HL-60 (cell line): ENCODE data around the gene NAV2.

Source experiments
- DNase-seq, 2 experiments: peaks; one replicate each; pipeline ENCODE4 v3.0.0-alpha.2; 2010 to 2020; ENCODE audit warnings: low read depth in 1 of 2, low spot score in 1 of 2
- H3K27ac ChIP-seq: fragments of 250-450 bp; sonication (Bioruptor Pico); replicated peaks from 2 replicates; pipeline ENCODE4 v1.5.1; 2020; ENCODE audit warnings: mild to moderate bottlenecking, moderate library complexity
- H3K27me3 ChIP-seq: fragments of 250-450 bp; sonication (Bioruptor Pico); 2 replicates; pipeline ENCODE4 v1.5.1; 2021; ENCODE audit warnings: mild to moderate bottlenecking, moderate library complexity; ENCODE audit not compliant: insufficient read depth, poor library complexity, severe bottlenecking
- H3K4me3 ChIP-seq: replicated peaks from 2 replicates; pipeline ENCODE4 v1.5.1; 2011; ENCODE audit warnings: mild to moderate bottlenecking, control low read depth, low read length; ENCODE audit not compliant: insufficient read depth
- CTCF ChIP-seq: IDR thresholded peaks from one replicate; pipeline ENCODE4 v1.5.1; 2011; ENCODE audit warnings: low read length, control low read depth, inconsistent platforms; ENCODE audit not compliant: insufficient read depth
- GABPA ChIP-seq: IDR thresholded peaks from 2 replicates; pipeline ENCODE4 v1.6.1; 2012; ENCODE audit warnings: low read depth
- POLR2AphosphoS5 ChIP-seq: IDR thresholded peaks from 2 replicates; pipeline ENCODE4 v1.6.1; 2012; ENCODE audit warnings: low read depth
- REST ChIP-seq: IDR thresholded peaks from 2 replicates; pipeline ENCODE4 v1.6.1; 2012; ENCODE audit warnings: low read depth; ENCODE audit not compliant: insufficient replicate concordance
- SPI1 ChIP-seq: IDR thresholded peaks from 2 replicates; pipeline ENCODE4 v1.6.1; 2012; ENCODE audit warnings: low read depth, mild to moderate bottlenecking, borderline replicate concordance

The NAV2 gene

DNA sequence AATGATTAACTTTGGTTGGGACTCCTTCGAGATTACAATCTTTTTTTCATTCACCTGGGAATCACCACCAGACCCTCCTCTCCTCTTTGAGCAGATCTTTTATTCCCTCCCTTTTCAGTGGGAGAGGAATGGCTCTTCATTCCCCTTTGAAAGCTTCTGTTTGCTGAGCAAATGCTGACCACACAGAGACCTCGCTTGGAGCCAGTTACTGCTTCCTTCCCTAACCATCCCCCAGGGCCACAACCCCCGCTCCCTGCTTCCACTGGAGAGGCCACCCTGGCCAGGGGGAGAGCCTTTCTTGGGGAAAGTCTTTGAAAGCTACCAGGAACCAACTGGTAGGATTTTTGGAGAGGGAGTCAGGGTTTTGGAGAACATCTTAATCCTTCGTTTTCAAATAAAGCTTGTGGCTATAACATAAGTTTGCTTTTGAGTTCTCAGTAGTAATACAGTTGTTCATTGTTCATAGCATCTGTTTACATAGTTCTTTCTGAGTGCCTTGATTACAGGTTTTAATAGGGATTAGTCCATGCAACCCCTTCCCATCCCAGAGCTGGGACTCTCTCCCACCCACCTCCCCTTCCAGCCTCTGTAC is 309.2 kb downstream of the NAV2 start:
- DNase-seq: no peak
- no peak overlapping the region for H3K27ac ChIP-seq
- no peak for TF ChIP-seq GABPA
- TF ChIP-seq CTCF: no peak
- TF ChIP-seq POLR2AphosphoS5: no peak
- TF ChIP-seq SPI1: no peak
- no peak for TF ChIP-seq REST
- no peak overlapping the region for H3K4me3 ChIP-seq
- no peaks in the 10 kb centered on the region for H3K27me3 ChIP-seq

- TF ChIP-seq CTCF (no peak), POLR2AphosphoS5 (no peak), REST (no peak), SPI1 (no peak), GABPA (no peak)
- Histone ChIP-seq H3K27me3 (no peaks in the 10 kb centered on the region), H3K27ac (no peak overlapping the region), H3K4me3 (no peak overlapping the region)
- no peak for DNase-seq
Measured at GRCh38 chr11:20022363-20023081, 309.9 kb downstream of the NAV2 start.

GRCh38 chr11:20023082-20023426 is 310.4 kb downstream of the NAV2 start:
- no peak for DNase-seq
- no peak overlapping the region for H3K27ac ChIP-seq
- no peak overlapping the region for H3K4me3 ChIP-seq

More at GRCh38 chr11:20023082-20023426, 310.4 kb downstream of the NAV2 start:
- H3K27me3 ChIP-seq: no peaks in the 10 kb centered on the region
- no peak for TF ChIP-seq CTCF
- no peak for TF ChIP-seq GABPA
- TF ChIP-seq SPI1: no peak
- no peak for TF ChIP-seq POLR2AphosphoS5
- no peak for TF ChIP-seq REST
